Omental fat pad (tissue), 4 donors: ENCODE data around the gene CFAP54. TPM values are rescaled to one million over a fixed set of nuclear protein-coding genes. Genes with fewer than 3 reads are reported as not detected.

Experiments used
- ATAC-seq: fragments of 150-250 bp; one replicate; pipeline ENCODE4 v1.9.1; 2016; ENCODE audit warnings: mild to moderate bottlenecking, moderate library complexity; ENCODE audit not compliant: low FRiP score
- DNase-seq: peaks from one replicate; pipeline ENCODE4 v3.0.0-alpha.2; 2019; ENCODE audit warnings: low spot score
- CTCF ChIP-seq, 3 donors: fragments of 450-650 bp; IDR thresholded peaks; one replicate each; pipeline ENCODE4 v1.5.1; 2016 to 2017; ENCODE audit warnings: antibody characterized with exemption in 3 of 3, mild to moderate bottlenecking in 3 of 3, moderate library complexity in 2 of 3
- total RNA-seq, 4 donors: library from RNA; depleted of rRNA; stranded (reverse); fragments of >200 nt; gene quantifications; one replicate each; pipeline ENCODE4 v1.1.0, GENCODE V29; 2016

CFAP54 gene
- total RNA-seq, 4 donors from 2014 or later: 0.60 to 2.2 (median 1.0) TPM

GRCh38 chr12:96501908-96502307, 12.5 kb downstream of the CFAP54 start:
- TF ChIP-seq CTCF (IDR thresholded peaks at IDR 0.05): no peak
- ATAC-seq (no peak), DNase-seq (no peak)

GRCh38 chr12:96502477-96502876, 13.1 kb downstream of the CFAP54 start:
- DNase-seq (no peak), ATAC-seq (no peak)
- TF ChIP-seq CTCF (IDR thresholded peaks at IDR 0.05): no peak

GRCh38 chr12:96502949-96503532, 13.7 kb downstream of the CFAP54 start:
- DNase-seq: no peak
- TF ChIP-seq CTCF (IDR thresholded peaks at IDR 0.05): no peak
- ATAC-seq: no peak

- DNase-seq: no peak
- TF ChIP-seq CTCF (IDR thresholded peaks at IDR 0.05): no peak
- ATAC-seq: no peak
Measured at GRCh38 chr12:96503976-96504375, 14.6 kb downstream of the CFAP54 start.

GRCh38 chr12:96506776-96507175, 17.4 kb downstream of the CFAP54 start:
- no peak for ATAC-seq
- DNase-seq: no peak

GRCh38 chr12:96510306-96510764, 21.0 kb downstream of the CFAP54 start:
- ATAC-seq (no peak), DNase-seq (no peak)
- no peak for TF ChIP-seq CTCF (IDR thresholded peaks at IDR 0.05)

More at GRCh38 chr12:96506776-96507175, 17.4 kb downstream of the CFAP54 start:
- no peak for TF ChIP-seq CTCF (IDR thresholded peaks at IDR 0.05)

- ATAC-seq (no peak), DNase-seq (no peak)
- TF ChIP-seq CTCF (IDR thresholded peaks at IDR 0.05): no peak
Measured at GRCh38 chr12:96513166-96513565, 23.8 kb downstream of the CFAP54 start.
